GM20431 (cell line): ENCODE results near the gene MACO1.

ENCODE experiments used
- in situ Hi-C: fragments of 300-500 bp; cut with MseI, MboI; formaldehyde crosslinking; loops from one replicate; pipeline ENCODE4 v1.15.0; 2020; ENCODE audit warnings: low sequenced_read_pairs; ENCODE audit not compliant: unreplicated experiment

Gene MACO1

GRCh38 chr1:25517476-25518394 is 87.0 kb downstream of the MACO1 start:
- in situ Hi-C loops: no loop called here

GRCh38 chr1:25519624-25520023 is 88.9 kb downstream of the MACO1 start:
- in situ Hi-C loops: no loop called here

- in situ Hi-C loops: no loop called here
Observed at GRCh38 chr1:25520446-25521061, 89.9 kb downstream of the MACO1 start.

GRCh38 chr1:25522031-25522655 is 91.4 kb downstream of the MACO1 start:
- in situ Hi-C loops: no loop called here

GRCh38 chr1:25523542-25523941 is 92.8 kb downstream of the MACO1 start:
- in situ Hi-C loops: no loop called here

GRCh38 chr1:25524568-25525360 is 94.1 kb downstream of the MACO1 start:
- in situ Hi-C loops: no loop called here

GRCh38 chr1:25525361-25525688 is 94.6 kb downstream of the MACO1 start:
- in situ Hi-C loops: no loop called here

- in situ Hi-C loops: no loop called here
Observed at GRCh38 chr1:25526753-25527152, 96.1 kb downstream of the MACO1 start.

- in situ Hi-C loops: no loop called here
Observed at GRCh38 chr1:25527226-25527846, 96.6 kb downstream of the MACO1 start.

GRCh38 chr1:25527946-25528595 is 97.4 kb downstream of the MACO1 start:
- in situ Hi-C loops: no loop called here

- in situ Hi-C loops: no loop called here
Observed at GRCh38 chr1:25528881-25529517, 98.3 kb downstream of the MACO1 start.

GRCh38 chr1:25529518-25530185 is 99.0 kb downstream of the MACO1 start:
- in situ Hi-C loops: no loop called here

- in situ Hi-C loops: no loop called here
Observed at GRCh38 chr1:25530186-25531081, 99.7 kb downstream of the MACO1 start.

GRCh38 chr1:25531082-25531461 is 100.4 kb downstream of the MACO1 start:
- in situ Hi-C loops: no loop called here

GRCh38 chr1:25532970-25533369 is 102.3 kb downstream of the MACO1 start:
- in situ Hi-C loops: no loop called here

GRCh38 chr1:25533775-25534409 is 103.2 kb downstream of the MACO1 start:
- in situ Hi-C loops: no loop called here

- in situ Hi-C loops: no loop called here
Observed at GRCh38 chr1:25534410-25534788, 103.7 kb downstream of the MACO1 start.
